DOHH2 (cell line): Measurements from ENCODE around the gene C2orf69.

Experiments
- H3F3A ChIP-seq: fragments of 200-600 bp; sonication (generic), shearing (Covaris generic); 2 replicates; pipeline ENCODE4 v1.6.0; 2016; ENCODE audit warnings: antibody characterized with exemption, mild to moderate bottlenecking; ENCODE audit not compliant: control insufficient read depth, insufficient read depth
- H3K27ac ChIP-seq: fragments of 200-600 bp; sonication (generic); 2 replicates; pipeline ENCODE4 v1.5.1; 2014; ENCODE audit warnings: low read depth, mild to moderate bottlenecking, low read length, moderate library complexity
- H3K27me3 ChIP-seq: fragments of 200-600 bp; sonication (generic); 2 replicates; pipeline ENCODE4 v1.6.1; 2014; ENCODE audit warnings: mild to moderate bottlenecking, low read length, mixed read lengths; ENCODE audit not compliant: control insufficient read depth
- H3K36me3 ChIP-seq: fragments of 200-600 bp; sonication (generic); 2 replicates; pipeline ENCODE4 v1.6.1; 2014; ENCODE audit warnings: mild to moderate bottlenecking, low read length, moderate library complexity, mixed read lengths; ENCODE audit not compliant: control insufficient read depth
- H3K4me1 ChIP-seq: fragments of 200-600 bp; sonication (generic); 2 replicates; pipeline ENCODE4 v1.6.1; 2014; ENCODE audit warnings: mild to moderate bottlenecking, low read length, mixed read lengths; ENCODE audit not compliant: control insufficient read depth
- H3K4me2 ChIP-seq: fragments of 200-600 bp; sonication (generic); 2 replicates; pipeline ENCODE4 v1.6.0; 2014; ENCODE audit warnings: mild to moderate bottlenecking, low read length, moderate library complexity
- H3K4me3 ChIP-seq: fragments of 200-600 bp; sonication (generic); 2 replicates; pipeline ENCODE4 v1.5.1; 2014; ENCODE audit warnings: mild to moderate bottlenecking, low read length, mixed read lengths
- H3K79me2 ChIP-seq: fragments of 200-600 bp; sonication (generic); 2 replicates; pipeline ENCODE4 v1.6.1; 2014; ENCODE audit warnings: mild to moderate bottlenecking, low read length, mixed read lengths; ENCODE audit not compliant: control insufficient read depth
- H3K9me2 ChIP-seq: fragments of 200-600 bp; sonication (generic); replicated peaks from 2 replicates; pipeline ENCODE4 v1.6.1; 2014; ENCODE audit warnings: mild to moderate bottlenecking, low read length, mixed read lengths; ENCODE audit not compliant: control insufficient read depth
- H3K9me3 ChIP-seq: fragments of 200-600 bp; sonication (generic); 2 replicates; pipeline ENCODE4 v1.6.1; 2014; ENCODE audit warnings: antibody characterized with exemption, low read length, mixed read lengths; ENCODE audit not compliant: control insufficient read depth, insufficient read depth
- H4K20me1 ChIP-seq: fragments of 200-600 bp; sonication (generic); 2 replicates; pipeline ENCODE4 v1.6.0; 2014; ENCODE audit warnings: low read depth, mild to moderate bottlenecking, antibody characterized with exemption, low read length, moderate library complexity; ENCODE audit not compliant: control insufficient read depth, insufficient read depth
- EZH2phosphoT487 ChIP-seq: fragments of 200-600 bp; sonication (generic); IDR thresholded peaks from 2 replicates; pipeline ENCODE4 v1.6.1; 2017; ENCODE audit warnings: borderline replicate concordance, mild to moderate bottlenecking, antibody characterized with exemption, low read length, moderate library complexity, mixed read lengths
- TF ChIP-seq, protein P1 (sequence below): fragments of 200-600 bp; sonication (generic); IDR thresholded peaks from one replicate; pipeline ENCODE4 v1.5.1; 2014; ENCODE audit warnings: antibody characterized with exemption, mild to moderate bottlenecking, low read depth, low read length; ENCODE audit not compliant: poor library complexity, severe bottlenecking

Gene C2orf69, protein sequence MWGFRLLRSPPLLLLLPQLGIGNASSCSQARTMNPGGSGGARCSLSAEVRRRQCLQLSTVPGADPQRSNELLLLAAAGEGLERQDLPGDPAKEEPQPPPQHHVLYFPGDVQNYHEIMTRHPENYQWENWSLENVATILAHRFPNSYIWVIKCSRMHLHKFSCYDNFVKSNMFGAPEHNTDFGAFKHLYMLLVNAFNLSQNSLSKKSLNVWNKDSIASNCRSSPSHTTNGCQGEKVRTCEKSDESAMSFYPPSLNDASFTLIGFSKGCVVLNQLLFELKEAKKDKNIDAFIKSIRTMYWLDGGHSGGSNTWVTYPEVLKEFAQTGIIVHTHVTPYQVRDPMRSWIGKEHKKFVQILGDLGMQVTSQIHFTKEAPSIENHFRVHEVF

DNA sequence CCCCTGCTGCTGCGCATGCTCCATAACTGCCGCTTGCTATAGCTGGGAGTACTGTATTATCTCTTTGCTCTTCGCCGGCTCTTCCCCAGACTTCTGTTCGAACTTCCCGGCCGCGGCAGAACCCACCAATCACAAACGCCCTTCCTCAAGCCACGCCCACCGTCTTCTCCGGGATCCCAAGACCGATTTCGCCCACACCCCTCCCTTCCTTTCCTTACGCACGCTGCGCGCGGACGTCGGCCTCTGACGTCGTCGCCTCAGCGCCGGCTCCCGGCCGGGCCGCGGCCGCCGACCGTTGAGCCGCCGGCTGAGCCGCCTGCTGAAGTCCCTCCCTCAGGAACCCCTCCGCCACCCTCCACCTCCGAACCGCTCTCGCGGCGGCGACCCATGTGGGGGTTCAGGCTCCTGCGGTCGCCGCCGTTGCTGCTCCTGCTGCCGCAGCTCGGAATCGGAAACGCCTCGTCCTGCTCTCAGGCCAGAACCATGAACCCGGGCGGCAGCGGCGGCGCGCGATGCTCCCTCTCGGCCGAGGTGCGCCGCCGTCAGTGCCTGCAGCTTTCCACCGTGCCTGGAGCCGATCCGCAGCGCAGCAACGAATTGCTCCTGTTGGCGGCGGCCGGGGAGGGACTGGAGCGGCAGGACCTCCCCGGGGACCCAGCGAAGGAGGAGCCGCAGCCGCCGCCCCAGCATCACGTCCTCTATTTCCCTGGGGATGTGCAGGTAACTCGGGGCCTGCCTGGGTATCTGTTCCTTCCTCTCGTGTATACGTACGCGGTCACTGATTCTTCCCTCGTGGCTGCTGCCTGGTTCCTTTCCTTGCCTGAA is at the start of gene C2orf69:
TSS of gene C2orf69 (plus strand) at position 242 of the 825 bp plus-strand sequence. CDS start at position 388, 146 bp downstream.
- Histone ChIP-seq H3K27me3 (no peaks in the 10 kb centered on the region), H3K4me3 (peak within 1 kb of the TSS; percentile 100), H3K4me1 (peaks cover 36% of the 10 kb centered on the region), H3F3A (no peaks in the 10 kb centered on the region; the same call in 1 of the 2 replicates), H4K20me1 (0 out of 2 replicates have a peak, but pooled peaks cover 8% of the 10 kb centered on the region), H3K4me2 (peak within 1 kb of the TSS; percentile 73), H3K9me3 (peaks cover 7% of the 10 kb centered on the region), H3K36me3 (peaks cover 41% of the 10 kb centered on the region), H3K79me2 (peaks cover 57% of the 10 kb centered on the region), H3K9me2 (no peaks in the 10 kb centered on the region), H3K27ac (peak within 1 kb of the TSS; percentile 85)
- TF ChIP-seq EZH2phosphoT487, result no peak
- TF ChIP-seq, protein P1, sequence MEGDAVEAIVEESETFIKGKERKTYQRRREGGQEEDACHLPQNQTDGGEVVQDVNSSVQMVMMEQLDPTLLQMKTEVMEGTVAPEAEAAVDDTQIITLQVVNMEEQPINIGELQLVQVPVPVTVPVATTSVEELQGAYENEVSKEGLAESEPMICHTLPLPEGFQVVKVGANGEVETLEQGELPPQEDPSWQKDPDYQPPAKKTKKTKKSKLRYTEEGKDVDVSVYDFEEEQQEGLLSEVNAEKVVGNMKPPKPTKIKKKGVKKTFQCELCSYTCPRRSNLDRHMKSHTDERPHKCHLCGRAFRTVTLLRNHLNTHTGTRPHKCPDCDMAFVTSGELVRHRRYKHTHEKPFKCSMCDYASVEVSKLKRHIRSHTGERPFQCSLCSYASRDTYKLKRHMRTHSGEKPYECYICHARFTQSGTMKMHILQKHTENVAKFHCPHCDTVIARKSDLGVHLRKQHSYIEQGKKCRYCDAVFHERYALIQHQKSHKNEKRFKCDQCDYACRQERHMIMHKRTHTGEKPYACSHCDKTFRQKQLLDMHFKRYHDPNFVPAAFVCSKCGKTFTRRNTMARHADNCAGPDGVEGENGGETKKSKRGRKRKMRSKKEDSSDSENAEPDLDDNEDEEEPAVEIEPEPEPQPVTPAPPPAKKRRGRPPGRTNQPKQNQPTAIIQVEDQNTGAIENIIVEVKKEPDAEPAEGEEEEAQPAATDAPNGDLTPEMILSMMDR, result no peak

DNA sequence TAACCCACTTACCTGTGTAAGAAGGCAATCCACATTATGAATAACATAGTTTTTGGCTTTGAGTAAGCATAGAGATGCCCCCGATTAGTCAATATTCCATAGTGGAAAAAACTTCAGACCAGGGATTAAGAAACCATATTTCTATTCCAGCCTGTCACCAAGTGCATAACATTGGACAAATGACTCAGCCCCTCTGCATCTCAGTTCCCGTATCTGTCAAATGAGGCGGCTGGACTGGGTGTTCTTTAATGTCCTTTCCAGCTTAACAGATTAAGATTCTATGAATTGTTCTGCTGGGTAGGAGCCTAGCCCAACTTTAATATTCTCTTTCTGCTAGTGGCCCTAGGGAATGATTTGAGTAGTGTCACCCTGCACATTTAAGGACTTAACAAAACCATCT is 48.3 kb upstream of the C2orf69 start:
- no peaks in the 10 kb centered on the region for H3K79me2 ChIP-seq
- no peaks in the 10 kb centered on the region for H3F3A ChIP-seq
- H3K9me3 ChIP-seq, result no peaks in the 10 kb centered on the region
- peaks cover 8% of the 10 kb centered on the region; the same call in 1 of the 2 replicates for H3K27me3 ChIP-seq
- H3K27ac ChIP-seq, result no peak overlapping the region
- H3K9me2 ChIP-seq, result no peaks in the 10 kb centered on the region
- H3K36me3 ChIP-seq, result no peaks in the 10 kb centered on the region
- H3K4me2 ChIP-seq, result no peak overlapping the region
- TF ChIP-seq EZH2phosphoT487, result no peak
- TF ChIP-seq, protein P1, result no peak
- H4K20me1 ChIP-seq, result no peaks in the 10 kb centered on the region
- no peak overlapping the region for H3K4me3 ChIP-seq
- no peaks in the 10 kb centered on the region for H3K4me1 ChIP-seq

DNA sequence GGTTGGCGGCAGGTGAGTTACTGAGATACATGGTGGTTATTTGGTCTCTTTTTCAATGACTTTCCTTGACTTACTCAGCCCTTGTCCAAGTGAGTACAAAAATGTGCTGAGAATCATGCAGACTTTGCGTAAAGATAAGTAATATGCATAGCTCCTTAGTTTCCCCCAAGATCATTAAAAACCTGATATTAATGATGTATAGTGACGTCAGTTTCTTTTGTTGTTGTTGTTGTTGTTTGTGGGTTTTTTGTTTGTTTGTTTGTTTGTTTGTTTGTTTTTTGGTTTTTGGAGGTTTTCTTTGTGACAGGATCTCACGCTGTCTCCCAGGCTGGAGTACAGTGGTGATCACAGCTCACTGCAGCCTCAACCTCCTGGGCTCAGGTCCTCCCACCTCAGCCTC is 45.2 kb upstream of the C2orf69 start:
- Histone ChIP-seq H3K27ac (no peak overlapping the region), H3K4me3 (no peak overlapping the region), H3K4me1 (no peaks in the 10 kb centered on the region), H3K36me3 (no peaks in the 10 kb centered on the region), H4K20me1 (no peaks in the 10 kb centered on the region), H3K9me3 (no peaks in the 10 kb centered on the region), H3F3A (no peaks in the 10 kb centered on the region), H3K79me2 (no peaks in the 10 kb centered on the region), H3K27me3 (peaks cover 8% of the 10 kb centered on the region; the same call in 1 of the 2 replicates), H3K9me2 (no peaks in the 10 kb centered on the region), H3K4me2 (no peak overlapping the region)
- no peak for TF ChIP-seq EZH2phosphoT487
- TF ChIP-seq, protein P1, result no peak
